GM12892 (cell line): Measurements from ENCODE around the gene SLC12A9.

Source experiments
- POLR2A ChIP-seq: IDR thresholded peaks from 2 replicates; pipeline ENCODE4 v1.6.1; 2011; ENCODE audit warnings: low read depth, low read length, control low read depth
- POLR2AphosphoS5 ChIP-seq: IDR thresholded peaks from 2 replicates; pipeline ENCODE4 v1.6.1; 2011; ENCODE audit warnings: low read depth, low read length, control low read depth

DNA sequence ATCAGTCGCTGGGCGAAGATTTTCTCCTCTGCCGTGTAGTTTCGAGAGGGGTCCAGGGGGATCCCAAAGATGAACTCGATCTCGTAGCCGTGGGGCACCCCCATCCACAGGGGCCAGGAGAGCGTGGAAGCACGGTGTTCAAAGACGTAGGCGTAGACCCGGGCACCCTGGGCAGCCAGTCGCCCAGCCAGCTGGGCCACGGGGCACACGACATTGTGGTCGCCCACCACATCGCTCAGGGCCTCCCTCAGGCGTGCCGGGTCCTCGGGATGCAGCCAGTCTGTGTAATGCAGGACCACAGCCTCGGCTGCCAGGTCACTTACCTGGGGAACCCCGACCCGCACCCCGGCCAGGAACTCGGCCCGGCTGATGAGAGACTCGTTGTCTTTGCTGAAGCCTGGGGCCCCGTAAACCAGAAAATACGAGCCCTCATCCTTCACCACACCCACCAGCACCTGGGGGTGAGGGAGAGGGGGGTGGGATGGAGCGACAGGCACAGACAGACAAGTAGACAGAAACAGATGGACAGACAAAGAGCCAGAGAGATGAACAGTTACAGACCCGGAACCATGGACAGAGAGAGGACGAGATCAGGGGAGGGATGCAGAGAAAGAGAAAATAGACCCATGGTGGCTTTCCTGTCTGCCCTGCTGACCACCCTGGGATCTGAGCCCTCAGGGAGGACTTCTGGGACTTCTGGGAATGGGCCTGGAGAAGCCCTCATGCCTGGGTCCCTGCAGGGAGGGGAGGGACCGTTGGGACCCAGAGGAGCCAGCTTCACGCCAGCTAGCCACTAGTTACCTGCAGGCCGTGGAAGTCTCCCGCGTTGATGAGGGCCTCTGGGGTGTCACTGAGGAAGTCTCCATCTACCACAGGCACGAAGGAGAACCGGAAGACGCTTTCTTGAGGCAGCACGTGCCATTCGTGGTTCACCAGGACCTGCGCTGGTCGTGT is 40.1 kb downstream of the SLC12A9 start:
- TF ChIP-seq POLR2A (no peak), POLR2AphosphoS5 (no peak)
